GM10847 (cell line): ENCODE measurements around the gene SLC4A9.

Experiments used
- POLR2A ChIP-seq: IDR thresholded peaks from 2 replicates; pipeline ENCODE4 v1.6.1; 2011; ENCODE audit not compliant: insufficient read length; ENCODE audit errors: extremely low read depth

The SLC4A9 gene

DNA sequence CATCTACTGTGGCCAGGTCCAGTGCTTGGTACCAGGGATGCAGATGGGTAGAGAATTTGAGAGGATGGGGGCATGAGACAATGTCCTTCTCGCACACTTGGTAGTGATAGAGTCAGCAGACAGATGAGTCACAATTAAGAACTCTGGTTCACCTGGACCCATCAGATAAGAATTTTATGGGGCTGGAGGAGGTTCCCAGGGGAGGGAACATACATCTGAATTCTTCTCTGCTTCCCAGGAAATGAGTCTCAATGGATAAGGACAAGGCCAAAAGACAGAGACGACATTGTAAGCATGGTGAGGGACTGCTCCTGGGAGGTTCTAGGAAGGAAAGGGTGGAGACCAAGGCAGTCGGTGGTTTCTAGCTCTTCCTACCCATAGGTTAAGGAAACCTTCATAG lies 5.3 kb downstream of the SLC4A9 start:
- TF ChIP-seq POLR2A, result no peak

DNA sequence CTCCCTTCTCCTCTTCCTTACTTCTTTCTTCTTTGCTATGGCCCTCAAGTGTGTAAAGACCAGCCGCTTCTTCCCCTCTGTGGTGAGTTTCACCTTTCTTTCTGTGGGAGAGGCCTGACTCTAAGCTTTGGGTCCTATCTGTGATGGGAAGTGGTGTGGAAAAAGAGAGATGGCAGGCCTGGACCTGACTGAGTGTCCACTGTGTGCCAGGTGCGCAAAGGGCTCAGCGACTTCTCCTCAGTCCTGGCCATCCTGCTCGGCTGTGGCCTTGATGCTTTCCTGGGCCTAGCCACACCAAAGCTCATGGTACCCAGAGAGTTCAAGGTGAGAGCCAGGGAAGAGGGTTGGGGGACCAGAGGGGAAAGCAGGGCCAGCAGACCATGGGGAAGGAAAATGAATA lies 5.9 kb downstream of the SLC4A9 start:
- TF ChIP-seq POLR2A, result no peak

DNA sequence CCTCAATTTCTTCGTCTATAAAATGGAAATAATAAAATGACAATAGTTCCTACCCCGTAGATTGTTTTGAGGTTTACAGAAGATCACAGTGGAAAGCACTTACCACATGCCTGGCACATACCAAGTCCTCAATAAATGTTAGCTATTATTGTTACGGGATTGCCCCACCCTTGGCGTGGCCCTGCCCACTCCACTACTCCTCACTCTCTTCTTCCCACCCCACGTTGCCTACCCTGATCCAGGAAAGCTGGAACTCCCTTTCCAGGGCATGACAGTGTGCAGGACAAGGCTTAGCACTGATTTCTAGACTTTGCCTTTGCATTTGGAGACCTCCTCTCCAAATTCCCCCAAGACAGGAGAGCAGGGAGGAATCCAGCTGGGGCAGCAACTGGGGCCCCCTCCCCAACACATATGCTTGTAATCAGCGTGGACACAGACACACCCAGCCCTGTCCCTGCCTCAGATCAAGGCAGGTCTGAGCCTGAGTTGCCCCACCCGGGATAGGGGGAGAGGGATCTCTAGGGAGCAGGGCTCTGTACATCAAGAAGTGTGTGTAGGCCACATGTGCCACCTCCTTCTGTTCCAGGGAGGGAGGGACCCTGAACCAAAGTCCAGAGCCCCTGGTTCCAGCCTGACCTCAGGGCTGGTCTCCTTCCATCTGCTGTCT lies 6.7 kb downstream of the SLC4A9 start:
- TF ChIP-seq POLR2A, result no peak

DNA sequence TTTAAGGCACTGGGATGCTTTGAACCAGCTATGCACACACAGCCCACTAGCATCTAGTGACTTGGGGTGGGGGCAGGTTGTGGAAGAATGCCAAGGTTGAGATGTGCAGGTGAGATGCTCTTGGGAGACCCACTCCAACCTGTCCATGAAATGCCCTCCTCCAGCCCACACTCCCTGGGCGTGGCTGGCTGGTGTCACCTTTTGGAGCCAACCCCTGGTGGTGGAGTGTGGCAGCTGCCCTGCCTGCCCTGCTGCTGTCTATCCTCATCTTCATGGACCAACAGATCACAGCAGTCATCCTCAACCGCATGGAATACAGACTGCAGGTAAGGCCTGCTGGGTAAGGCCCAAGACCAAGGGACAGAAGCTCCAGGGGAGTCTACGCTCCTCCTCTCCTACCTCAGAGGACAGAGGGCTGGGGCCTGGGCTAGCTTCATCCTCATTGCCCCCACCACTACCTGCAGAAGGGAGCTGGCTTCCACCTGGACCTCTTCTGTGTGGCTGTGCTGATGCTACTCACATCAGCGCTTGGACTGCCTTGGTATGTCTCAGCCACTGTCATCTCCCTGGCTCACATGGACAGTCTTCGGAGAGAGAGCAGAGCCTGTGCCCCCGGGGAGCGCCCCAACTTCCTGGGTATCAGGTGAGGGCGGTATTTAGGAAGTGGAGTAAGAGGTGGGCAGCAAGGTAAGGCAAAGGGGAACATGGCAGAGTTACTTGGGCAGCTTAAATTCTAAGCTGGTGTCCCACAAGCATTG lies 7.4 kb downstream of the SLC4A9 start:
- TF ChIP-seq POLR2A, result no peak

DNA sequence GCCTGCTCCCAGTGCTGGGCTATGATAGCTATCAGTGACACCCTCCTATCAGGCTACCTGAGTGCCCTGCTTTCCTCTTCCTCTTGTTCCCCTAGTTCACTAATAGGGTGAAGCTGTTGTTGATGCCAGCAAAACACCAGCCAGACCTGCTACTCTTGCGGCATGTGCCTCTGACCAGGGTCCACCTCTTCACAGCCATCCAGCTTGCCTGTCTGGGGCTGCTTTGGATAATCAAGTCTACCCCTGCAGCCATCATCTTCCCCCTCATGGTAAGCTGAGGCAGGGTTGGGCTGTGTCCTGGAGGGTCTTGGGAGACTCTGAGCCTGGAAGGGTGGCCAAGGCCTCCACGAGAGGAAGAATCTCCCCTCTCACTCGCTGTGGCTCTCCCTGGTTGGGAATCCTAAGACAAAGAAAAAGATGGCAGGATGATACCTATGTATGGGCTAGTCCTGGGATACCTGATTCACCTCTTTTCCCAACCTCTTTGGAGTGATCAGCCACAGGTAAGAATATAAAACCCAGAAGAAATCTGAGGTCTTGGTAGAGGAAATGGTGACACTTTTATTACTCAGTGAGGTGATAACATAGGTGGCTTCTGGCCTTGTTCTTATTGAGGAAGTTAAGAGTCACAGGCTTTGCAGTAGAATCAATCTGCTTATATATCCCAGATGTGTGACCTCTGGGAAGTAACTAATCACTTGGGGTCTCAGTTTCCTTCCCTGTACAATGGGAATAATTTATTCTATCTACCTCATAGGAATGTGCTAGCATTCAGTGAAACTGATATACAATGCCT lies 11.6 kb downstream of the SLC4A9 start:
- TF ChIP-seq POLR2A, result no peak

DNA sequence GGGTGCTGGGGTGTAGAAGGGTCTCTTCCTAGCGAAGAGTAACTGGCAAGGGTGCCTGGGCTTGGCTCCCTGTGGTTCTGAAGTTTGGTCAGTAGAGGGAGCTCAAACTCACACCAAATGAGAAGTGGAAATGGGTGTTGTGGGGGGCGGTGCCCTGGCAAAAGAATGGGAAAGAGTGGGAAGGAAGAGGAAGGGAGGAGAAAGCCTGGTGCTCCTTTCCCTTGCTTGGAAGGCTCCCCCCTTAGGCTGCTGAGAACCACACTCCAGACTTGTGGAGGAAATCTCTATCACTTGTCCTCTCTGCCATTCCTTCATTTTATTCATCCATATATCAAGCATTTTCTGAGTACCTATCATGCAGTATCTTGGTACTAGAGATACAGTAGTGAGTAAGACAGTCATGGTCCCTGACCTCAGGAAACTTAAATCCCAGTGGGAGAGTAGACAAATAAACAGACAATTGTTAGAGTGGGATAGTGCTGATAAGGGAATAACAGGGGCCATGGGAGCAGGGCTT lies 13.0 kb downstream of the SLC4A9 start:
- TF ChIP-seq POLR2A, result no peak

DNA sequence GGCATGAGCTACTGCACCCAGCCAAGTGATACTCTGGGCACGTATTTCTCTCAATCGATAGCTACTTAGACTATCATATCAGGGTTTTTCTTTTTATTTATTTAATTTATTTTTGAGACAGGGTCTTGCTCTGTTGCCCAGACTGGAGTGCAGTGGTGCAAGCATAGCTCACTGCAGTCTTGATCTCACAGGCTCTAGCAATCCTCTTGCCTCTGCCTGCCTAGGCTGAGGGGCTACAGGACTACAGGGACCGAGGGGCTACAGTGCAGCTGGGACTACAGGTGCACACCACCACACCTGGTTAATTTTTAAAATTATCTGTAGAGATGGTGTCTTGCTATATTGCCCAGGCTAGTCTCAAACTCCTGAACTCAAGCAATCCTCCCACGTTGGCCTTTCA lies 21.4 kb downstream of the SLC4A9 start:
- TF ChIP-seq POLR2A, result no peak

DNA sequence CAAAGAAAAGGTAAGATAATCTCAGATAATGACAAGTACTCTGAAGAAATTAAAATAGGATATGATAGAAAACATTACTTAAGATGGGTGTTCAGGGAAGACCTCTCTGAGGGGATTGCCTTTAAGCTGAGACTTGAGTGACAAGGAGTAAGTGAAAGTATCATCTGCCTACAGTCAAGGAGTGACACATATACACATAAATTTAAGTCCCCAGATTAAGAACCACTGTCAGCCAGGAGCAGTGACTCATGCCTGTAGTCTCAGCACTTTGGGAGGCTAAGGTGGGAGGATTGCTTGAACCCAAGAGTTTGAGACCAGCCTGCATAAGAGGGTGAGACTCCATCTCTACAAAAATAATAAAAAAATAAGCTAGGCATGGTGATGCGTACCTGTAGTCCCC lies 22.0 kb downstream of the SLC4A9 start:
- TF ChIP-seq POLR2A, result no peak

DNA sequence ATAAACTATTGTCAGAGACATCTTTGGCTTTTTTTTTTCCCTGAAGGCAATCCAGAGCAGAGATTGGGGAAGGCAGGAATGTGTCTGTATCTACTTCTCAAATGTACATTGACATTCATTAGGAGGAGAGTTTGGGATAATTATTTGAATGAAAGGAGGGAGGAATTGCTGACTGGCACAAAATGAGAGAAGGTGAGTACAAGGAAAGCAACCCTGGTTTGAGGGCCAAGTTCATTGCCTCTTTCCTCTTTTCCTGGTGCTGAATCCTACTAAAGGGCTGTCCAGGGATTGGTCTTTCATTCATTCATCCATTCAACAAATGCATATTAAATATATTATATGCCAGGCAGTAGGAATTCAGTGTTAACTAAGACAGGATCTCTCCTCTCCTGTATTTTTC lies 22.9 kb downstream of the SLC4A9 start:
- TF ChIP-seq POLR2A, result no peak

DNA sequence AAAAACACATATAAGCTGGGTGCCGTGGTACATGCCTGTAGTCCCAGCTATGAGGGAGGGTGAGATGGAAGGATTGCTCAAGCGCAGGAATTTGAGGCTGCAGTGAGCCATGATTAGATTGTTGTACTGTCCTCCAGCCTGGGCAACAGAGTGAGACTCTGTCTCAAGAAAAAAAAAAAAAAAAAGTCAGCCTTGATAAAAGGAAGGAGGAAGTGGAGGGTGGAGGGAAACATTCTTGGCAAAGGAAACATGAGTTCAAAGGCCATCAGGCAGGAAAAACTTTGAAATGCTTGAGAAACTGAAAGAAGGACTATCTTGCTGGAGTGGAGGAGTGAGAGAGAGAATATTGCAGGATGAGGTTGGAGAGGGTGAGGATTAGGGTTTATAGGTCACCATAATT lies 23.3 kb downstream of the SLC4A9 start:
- TF ChIP-seq POLR2A, result no peak

DNA sequence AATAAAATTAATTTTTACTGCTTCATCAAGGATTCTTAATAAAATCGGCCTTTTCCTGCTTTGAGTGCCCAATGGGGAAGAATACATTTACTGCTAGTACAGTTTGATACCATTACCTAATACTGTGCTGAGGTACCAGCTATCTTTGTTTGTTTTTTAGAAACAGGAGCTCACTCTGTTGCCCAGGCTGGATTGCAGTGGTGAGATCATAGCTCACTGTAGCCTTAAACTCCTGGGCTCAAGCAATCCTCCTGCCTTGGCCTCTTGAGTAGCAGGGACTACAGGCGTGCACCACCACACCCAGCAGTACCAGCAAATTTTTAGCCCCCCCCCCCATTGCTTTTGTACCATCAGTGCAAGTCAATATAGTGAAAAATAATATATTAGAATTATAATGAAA lies 28.1 kb downstream of the SLC4A9 start:
- TF ChIP-seq POLR2A, result no peak

DNA sequence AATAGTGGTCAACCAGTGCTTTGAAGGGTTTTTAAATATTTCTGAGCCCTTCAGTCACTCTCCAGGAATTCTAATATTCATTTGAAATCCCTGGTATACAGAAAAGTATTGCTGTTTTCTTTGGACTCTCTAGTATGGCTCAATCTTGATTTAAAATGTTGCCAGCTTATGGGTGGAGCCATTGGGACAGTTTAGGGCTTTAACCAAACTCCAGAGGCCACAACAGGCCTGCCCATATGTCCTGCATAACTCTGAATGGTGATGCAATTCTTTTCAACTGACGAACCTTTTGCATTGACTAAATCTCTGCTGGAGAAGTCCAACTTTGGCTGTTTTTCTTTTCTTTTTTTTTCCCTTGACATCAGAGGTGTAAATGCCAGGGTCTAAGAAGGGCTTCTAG lies 31.3 kb downstream of the SLC4A9 start:
- TF ChIP-seq POLR2A, result no peak

DNA sequence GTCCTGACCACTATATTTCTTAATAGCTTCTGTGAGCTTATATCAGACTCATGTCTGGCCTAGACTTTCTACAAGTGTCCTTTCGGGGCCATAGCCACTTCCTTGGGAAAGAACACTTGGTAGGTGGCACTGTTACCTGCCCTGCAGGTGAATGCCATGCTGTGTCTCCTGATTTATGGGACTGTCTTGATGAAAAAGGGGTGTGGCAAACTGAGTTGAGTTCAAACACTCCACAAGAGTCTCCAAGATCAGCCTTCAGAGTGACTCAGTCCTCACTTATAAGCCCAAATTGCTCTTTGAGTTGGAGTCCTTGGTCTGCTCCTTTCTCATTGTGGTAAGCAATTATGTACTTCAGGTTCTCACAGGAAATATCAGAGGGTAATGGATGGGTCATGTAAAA lies 31.7 kb downstream of the SLC4A9 start:
- TF ChIP-seq POLR2A, result no peak

DNA sequence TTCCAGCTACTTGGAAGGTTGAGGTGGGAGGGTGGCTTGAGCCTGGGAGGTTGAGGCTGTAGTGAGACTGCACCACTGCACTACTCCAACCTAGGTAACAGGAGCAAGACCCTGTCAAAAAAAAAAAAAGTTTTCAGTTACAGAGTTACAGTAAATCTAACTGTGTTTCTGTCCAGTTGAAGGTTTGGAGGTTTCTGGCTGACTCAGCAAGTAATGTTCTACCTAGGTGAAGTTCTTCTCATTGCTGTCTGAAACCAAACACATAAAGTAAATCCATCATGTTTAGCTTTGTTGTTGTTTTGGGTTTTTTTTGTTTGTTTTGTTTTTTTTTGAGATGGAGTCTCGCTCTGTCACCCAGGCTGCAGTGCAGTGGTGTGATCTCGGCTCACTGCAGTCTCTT lies 33.7 kb downstream of the SLC4A9 start:
- TF ChIP-seq POLR2A, result no peak

DNA sequence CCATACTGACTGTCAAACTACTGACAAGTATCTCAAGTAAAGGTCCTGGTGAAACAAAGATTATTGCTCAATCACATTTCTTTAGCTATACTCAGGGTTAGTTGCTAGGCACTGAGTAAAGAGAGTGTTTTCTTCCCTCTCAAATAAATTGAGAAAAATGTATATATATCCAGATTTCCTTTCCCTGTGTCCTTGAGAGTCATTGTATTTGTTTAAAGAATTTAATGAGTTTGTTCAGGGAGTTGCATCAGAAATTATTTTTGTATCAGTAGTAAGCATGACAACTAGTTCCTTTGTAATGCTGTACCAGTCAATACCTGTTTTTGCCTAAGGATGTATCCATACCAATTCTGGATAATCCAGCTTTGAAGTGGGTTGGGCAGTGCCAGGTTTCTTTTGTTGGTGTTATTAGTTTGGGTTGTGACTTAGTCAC lies 38.4 kb downstream of the SLC4A9 start:
- TF ChIP-seq POLR2A, result no peak
